ENCODE data around the gene GPS2.
"Not testable (repeated sequence)": the region's sequence is repeated elsewhere in the genome, so short reads cannot be mapped to it uniquely, and the experiment has no call there.

GPS2 gene

DNA sequence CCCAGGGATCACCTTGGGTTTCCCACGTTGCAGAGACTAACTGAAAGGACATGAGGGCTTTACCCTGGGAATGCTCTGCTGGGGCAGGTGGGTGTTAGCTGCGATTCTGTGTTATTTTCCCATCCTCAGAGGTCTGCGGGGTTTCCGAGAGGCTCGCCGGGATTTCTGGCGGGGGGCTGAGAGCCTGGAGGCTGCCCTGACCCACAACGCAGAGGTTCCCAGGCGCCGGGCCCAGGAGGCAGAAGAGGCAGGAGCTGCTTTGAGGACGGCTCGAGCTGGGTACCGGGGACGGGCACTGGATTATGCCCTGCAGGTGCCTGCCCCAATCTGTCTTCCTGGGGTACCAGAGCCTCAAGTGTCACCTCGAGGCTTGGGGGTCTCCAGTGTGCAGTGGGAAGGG, 28.1 kb upstream of the GPS2 start:
- ChIA-PET CTCF (no interaction called here), POLR2A (no interaction called here)
- DNase-seq (ENCODE audit: extremely low spot score): no peak
- TF ChIP-seq TARDBP (IDR thresholded peaks at IDR 0.05): no peak
- TF ChIP-seq NFRKB (IDR thresholded peaks at IDR 0.05): no peak
- no peak for TF ChIP-seq FOXM1 (IDR thresholded peaks at IDR 0.05; ENCODE audit: borderline replicate concordance)
- no peak for TF ChIP-seq FOXK2 (IDR thresholded peaks at IDR 0.05)
- TF ChIP-seq SUZ12 (IDR thresholded peaks at IDR 0.05): no peak
- no peak for TF ChIP-seq ARNT (IDR thresholded peaks at IDR 0.05)
- no peak for TF ChIP-seq BHLHE40 (IDR thresholded peaks at IDR 0.05; ENCODE audit: borderline replicate concordance)
- TF ChIP-seq ZNF384 (IDR thresholded peaks at IDR 0.05): no peak

DNA sequence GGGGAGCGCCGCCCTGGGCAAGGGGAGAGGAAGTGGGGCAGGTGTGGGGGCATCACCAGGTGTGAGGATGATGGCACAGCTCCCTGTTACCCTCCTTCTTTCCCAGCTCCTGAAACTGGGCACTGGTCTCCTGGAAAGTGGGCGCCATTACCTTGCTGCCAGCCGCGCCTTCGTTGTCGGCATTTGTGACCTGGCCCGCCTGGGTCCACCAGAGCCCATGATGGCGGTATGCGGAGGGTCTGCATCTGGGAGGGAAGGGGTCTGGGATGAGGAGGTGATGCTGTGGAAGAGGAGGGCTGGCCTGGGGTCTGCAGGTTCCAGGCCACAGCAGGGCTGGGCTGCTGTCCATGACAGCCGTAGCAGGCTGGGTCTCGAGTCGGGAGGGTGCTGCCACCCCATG, 26.7 kb upstream of the GPS2 start:
- TF ChIP-seq HDGF (IDR thresholded peaks at IDR 0.05; ENCODE audit: borderline replicate concordance) (no peak), SP1 (IDR thresholded peaks at IDR 0.05) (no peak), LEF1 (IDR thresholded peaks at IDR 0.05; ENCODE audit: borderline replicate concordance) (no peak), SUZ12 (IDR thresholded peaks at IDR 0.05) (no peak), ELF4 (IDR thresholded peaks at IDR 0.05) (no peak), L3MBTL2 (conservative IDR thresholded peaks at IDR 0.05) (no peak), BHLHE40 (IDR thresholded peaks at IDR 0.05; ENCODE audit: borderline replicate concordance) (no peak), ARNT (IDR thresholded peaks at IDR 0.05) (no peak), FOXK2 (IDR thresholded peaks at IDR 0.05) (no peak), NFRKB (IDR thresholded peaks at IDR 0.05) (no peak), ZNF384 (IDR thresholded peaks at IDR 0.05) (no peak), FOXA1 (IDR thresholded peaks at IDR 0.05) (no peak)
- TF ChIP-seq, protein P1, sequence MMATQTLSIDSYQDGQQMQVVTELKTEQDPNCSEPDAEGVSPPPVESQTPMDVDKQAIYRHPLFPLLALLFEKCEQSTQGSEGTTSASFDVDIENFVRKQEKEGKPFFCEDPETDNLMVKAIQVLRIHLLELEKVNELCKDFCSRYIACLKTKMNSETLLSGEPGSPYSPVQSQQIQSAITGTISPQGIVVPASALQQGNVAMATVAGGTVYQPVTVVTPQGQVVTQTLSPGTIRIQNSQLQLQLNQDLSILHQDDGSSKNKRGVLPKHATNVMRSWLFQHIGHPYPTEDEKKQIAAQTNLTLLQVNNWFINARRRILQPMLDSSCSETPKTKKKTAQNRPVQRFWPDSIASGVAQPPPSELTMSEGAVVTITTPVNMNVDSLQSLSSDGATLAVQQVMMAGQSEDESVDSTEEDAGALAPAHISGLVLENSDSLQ (IDR thresholded peaks at IDR 0.05): no peak
- DNase-seq (ENCODE audit: extremely low spot score): no peak
- ChIA-PET POLR2A (interaction anchor here (1.0 to 1.2 kb wide), 2 partner anchors 9 to 12 kb away, joined by 3 to 6 read pairs; partner anchors contain the start of gene NEURL4), CTCF (interaction anchor here (0.6 kb wide), 1 partner anchor 331 kb away, joined by 3 read pairs; no protein-coding TSS in a partner anchor)

DNA sequence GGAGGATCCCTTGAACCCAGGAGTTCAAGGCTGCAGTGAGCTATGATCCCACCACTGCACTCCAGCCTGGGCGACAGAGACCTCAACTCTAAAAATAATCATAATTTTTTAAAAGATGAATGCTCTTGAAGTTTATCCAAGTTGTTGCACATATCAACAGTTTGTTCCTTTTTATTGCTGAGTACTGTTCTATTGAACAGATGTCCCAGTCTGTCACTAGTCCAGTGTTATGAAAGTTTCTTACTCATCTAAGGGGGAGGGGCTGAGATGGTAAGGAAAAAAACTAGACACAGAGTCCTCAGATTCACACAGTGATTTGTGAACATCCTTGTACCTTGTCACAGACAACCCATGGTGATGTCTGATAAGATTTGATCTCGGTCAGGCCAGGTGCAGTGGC, 25.0 kb upstream of the GPS2 start:
- no peak for DNase-seq (ENCODE audit: extremely low spot score)
- POLR2A ChIA-PET: interaction anchor here (0.6 kb wide), 1 partner anchor 11 kb away, joined by 3 read pairs; no protein-coding TSS in a partner anchor
- TF ChIP-seq ZNF384 (IDR thresholded peaks at IDR 0.05): no peak
- TF ChIP-seq CTBP1 (IDR thresholded peaks at IDR 0.05; ENCODE audit: borderline replicate concordance): no peak
- TF ChIP-seq NFRKB (IDR thresholded peaks at IDR 0.05): no peak
- TF ChIP-seq SP1 (IDR thresholded peaks at IDR 0.05): no peak
- TF ChIP-seq FOXM1 (IDR thresholded peaks at IDR 0.05; ENCODE audit: borderline replicate concordance): no peak
- TF ChIP-seq FOXA1 (IDR thresholded peaks at IDR 0.05): no peak
- no peak for TF ChIP-seq FOXK2 (IDR thresholded peaks at IDR 0.05)
- TF ChIP-seq SUZ12 (IDR thresholded peaks at IDR 0.05): no peak
- no peak for TF ChIP-seq TARDBP (IDR thresholded peaks at IDR 0.05)
- TF ChIP-seq L3MBTL2 (conservative IDR thresholded peaks at IDR 0.05): no peak
- no peak for TF ChIP-seq LEF1 (IDR thresholded peaks at IDR 0.05; ENCODE audit: borderline replicate concordance)
- TF ChIP-seq ELF4 (IDR thresholded peaks at IDR 0.05): no peak
- no peak for TF ChIP-seq ARNT (IDR thresholded peaks at IDR 0.05)
- no peak for TF ChIP-seq HDGF (IDR thresholded peaks at IDR 0.05; ENCODE audit: borderline replicate concordance)
- TF ChIP-seq, protein P1 (IDR thresholded peaks at IDR 0.05): no peak
- no peak for TF ChIP-seq BHLHE40 (IDR thresholded peaks at IDR 0.05; ENCODE audit: borderline replicate concordance)
- CTCF ChIA-PET: no interaction called here

DNA sequence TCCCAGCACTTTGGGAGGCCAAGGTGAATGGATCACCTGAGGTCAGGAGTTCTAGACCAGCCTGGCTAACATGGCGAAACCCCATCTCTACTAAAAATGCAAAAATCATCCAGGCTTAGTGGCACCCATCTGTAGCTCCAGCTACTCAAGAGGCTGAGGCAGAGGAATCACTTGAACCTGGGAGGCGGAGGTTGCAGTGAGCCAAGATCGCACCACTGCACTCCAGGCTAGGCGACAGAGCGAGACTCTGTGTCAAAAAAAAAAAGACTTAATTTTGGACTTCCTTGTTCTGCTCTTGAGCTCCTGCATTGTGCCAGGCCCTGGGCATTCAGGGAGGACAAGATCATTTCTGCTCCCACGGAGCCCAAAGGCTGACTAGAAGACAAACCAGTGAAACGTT, 22.4 kb upstream of the GPS2 start:
- CTCF ChIA-PET; DNase-seq (ENCODE audit: extremely low spot score): not testable (repeated sequence)
- POLR2A ChIA-PET: interaction anchor here (1.0 to 1.1 kb wide), 2 partner anchors 13 to 24 kb away, joined by 5 to 6 read pairs; no protein-coding TSS in a partner anchor

DNA sequence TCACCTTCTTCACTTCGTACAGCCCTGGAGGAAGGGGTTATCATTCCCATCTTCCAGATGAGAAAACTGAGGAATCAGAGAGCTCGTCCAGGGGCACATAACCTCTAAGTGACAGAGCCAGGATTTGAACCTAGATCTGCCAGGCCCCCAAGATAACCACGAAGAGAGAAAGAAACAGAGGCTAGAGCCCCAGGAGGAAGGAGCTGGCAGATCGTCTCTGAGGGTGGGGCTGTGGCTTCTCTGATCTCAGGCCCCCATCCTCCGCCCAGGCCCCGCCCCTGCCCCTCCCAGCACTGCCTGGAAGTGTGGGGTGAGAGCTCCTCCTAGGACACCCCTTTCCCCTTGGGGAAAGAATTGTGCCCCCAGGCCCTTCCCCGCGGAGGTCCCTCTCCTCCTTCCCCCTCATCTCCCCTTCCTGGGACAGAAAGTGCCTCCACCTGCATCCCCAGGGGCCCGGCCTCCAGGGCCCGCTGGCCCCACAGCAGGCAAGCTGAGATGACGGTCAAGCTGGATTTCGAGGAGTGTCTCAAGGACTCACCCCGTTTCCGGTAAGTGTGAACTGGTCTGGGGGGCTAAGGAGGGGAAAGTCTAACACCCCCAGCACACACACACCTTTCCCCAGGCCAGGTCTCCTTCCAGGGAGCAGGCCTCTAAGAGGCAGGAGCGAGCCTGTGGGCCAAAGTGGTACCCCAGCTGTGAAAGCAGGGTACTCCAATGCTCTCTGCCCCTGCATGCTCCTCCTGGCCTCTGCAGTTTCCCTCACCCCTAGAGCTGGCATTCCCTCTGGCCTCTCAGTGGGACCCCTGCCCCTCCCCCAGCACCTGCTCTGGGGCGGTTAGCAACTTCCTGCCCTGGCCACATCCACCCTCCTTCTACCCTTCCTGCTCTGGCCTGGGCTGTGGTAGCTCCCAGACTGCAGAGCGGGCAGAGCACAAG, 21.3 kb upstream of the GPS2 start, which contains the start of gene ACAP1:
Gene ACAP1, plus strand, starts transcription at position 290 of the 936 bp plus-strand sequence. Its CDS starts 206 bp downstream, at position 496.
- CTCF ChIA-PET: no interaction called here
- no peak for DNase-seq (ENCODE audit: extremely low spot score)
- TF ChIP-seq NFRKB (IDR thresholded peaks at IDR 0.05) (no peak), FOXK2 (IDR thresholded peaks at IDR 0.05) (no peak), ARNT (IDR thresholded peaks at IDR 0.05) (no peak), BHLHE40 (IDR thresholded peaks at IDR 0.05; ENCODE audit: borderline replicate concordance) (no peak), SP1 (IDR thresholded peaks at IDR 0.05) (no peak), LEF1 (IDR thresholded peaks at IDR 0.05; ENCODE audit: borderline replicate concordance) (no peak), FOXM1 (IDR thresholded peaks at IDR 0.05; ENCODE audit: borderline replicate concordance) (no peak), L3MBTL2 (conservative IDR thresholded peaks at IDR 0.05) (no peak), ZNF384 (IDR thresholded peaks at IDR 0.05) (no peak)
- TF ChIP-seq, protein P1 (IDR thresholded peaks at IDR 0.05): no peak
- POLR2A ChIA-PET: no interaction called here

DNA sequence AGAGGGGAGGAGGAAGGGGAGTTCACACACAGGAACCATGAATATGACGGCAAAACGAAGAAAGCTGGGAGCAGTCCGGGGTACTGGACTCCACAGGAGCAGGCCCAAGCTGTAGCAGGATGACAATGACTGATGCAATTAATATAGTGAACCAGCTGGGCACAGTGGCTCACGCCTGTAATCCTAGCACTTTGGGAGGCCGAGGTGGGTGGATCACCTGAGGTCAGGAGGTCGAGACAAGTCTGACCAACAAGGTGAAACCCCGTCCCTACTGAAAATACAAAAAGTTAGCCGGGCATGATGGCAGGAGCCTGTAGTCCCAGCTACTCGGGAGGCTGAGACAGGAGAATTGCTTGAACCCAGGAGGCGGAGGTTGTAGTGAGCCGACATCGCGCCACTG, 20.6 kb upstream of the GPS2 start:
- DNase-seq (ENCODE audit: extremely low spot score); CTCF ChIA-PET; POLR2A ChIA-PET: not testable (repeated sequence)
